GM12878 (cell line): ENCODE results near the gene CERT1.

Experiments
- BMI1 ChIP-seq: fragments of 450-650 bp; IDR thresholded peaks from 2 replicates; pipeline ENCODE4 v1.6.1; 2016; ENCODE audit warnings: mild to moderate bottlenecking, moderate library complexity, borderline replicate concordance
- CREB1 ChIP-seq: IDR thresholded peaks from 2 replicates; pipeline ENCODE4 v1.6.1; 2012; ENCODE audit warnings: low read depth, mild to moderate bottlenecking, inconsistent platforms
- EP300 ChIP-seq, 2 experiments: fragments of 150-350 bp in 1 of 2; IDR thresholded peaks; 2 replicates each; pipeline ENCODE4 v1.6.1; 2011 to 2012; ENCODE audit warnings: low read depth in 2 of 2, low read length in 2 of 2, borderline replicate concordance in 1 of 2, improper control_type of control experiment in 1 of 2, inconsistent platforms in 1 of 2; ENCODE audit not compliant: control insufficient read depth in 1 of 2
- FOXK2 ChIP-seq: fragments of 450-650 bp; IDR thresholded peaks from 2 replicates; pipeline ENCODE4 v1.6.1; 2017; ENCODE audit warnings: mild to moderate bottlenecking, moderate library complexity
- HDAC2 ChIP-seq: fragments of 200-600 bp; sonication (generic); IDR thresholded peaks from 2 replicates; pipeline ENCODE4 v1.6.1; 2017
- NFIC ChIP-seq: IDR thresholded peaks from 2 replicates; pipeline ENCODE4 v1.6.1; 2012; ENCODE audit warnings: low read depth, mild to moderate bottlenecking, inconsistent platforms, low read length, moderate library complexity
- POLR2A ChIP-seq: IDR thresholded peaks from 2 replicates; pipeline ENCODE4 v1.6.1; 2011; ENCODE audit warnings: low read depth, mild to moderate bottlenecking, low read length
- RAD21 ChIP-seq: IDR thresholded peaks from 2 replicates; pipeline ENCODE4 v1.6.1; 2011; ENCODE audit warnings: mild to moderate bottlenecking, low read depth, low read length, moderate library complexity; ENCODE audit not compliant: insufficient read depth
- TF ChIP-seq, protein P1 (sequence below), 3 experiments: IDR thresholded peaks in 2 of 3; conservative IDR thresholded peaks in 1 of 3; 2 replicates each; pipeline ENCODE4 v1.5.1; 2011; ENCODE audit warnings: low read depth in 3 of 3, low read length in 3 of 3, mild to moderate bottlenecking in 3 of 3, control low read depth in 2 of 3, moderate library complexity in 2 of 3, inconsistent platforms in 1 of 3, mixed read lengths in 1 of 3; ENCODE audit not compliant: control insufficient read depth in 2 of 3, insufficient read depth in 1 of 3; ENCODE audit errors: extremely low read depth in 1 of 3

DNA sequence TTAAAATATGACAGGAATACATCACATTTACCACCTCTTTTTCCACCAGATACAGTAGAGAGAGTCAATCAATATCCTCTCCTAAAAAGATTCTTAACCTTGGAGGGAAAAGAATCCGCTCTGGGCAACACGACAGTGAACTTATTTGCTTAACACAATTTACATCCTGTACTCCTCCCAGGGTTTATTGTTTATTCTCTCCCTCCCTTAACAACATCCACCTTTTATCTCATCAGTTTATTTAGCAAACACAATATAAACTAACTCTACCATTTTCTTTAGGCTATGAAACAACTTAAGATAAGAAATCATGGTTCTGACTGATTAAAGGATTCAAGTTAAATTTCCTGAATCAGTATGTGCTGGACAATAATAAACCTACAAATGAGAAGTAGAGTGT lies 50.9 kb downstream of the CERT1 start:
- TF ChIP-seq HDAC2 (no peak), RAD21 (no peak), POLR2A (no peak), EP300 (IDR thresholded peaks at IDR 0.05; ENCODE audit: borderline replicate concordance in 1 of 2, control insufficient read depth in 1 of 2, low read depth in 2 of 2, low read length in 2 of 2) (no peak), NFIC (no peak), CREB1 (no peak), FOXK2 (no peak), BMI1 (no peak)
- TF ChIP-seq, protein P1, sequence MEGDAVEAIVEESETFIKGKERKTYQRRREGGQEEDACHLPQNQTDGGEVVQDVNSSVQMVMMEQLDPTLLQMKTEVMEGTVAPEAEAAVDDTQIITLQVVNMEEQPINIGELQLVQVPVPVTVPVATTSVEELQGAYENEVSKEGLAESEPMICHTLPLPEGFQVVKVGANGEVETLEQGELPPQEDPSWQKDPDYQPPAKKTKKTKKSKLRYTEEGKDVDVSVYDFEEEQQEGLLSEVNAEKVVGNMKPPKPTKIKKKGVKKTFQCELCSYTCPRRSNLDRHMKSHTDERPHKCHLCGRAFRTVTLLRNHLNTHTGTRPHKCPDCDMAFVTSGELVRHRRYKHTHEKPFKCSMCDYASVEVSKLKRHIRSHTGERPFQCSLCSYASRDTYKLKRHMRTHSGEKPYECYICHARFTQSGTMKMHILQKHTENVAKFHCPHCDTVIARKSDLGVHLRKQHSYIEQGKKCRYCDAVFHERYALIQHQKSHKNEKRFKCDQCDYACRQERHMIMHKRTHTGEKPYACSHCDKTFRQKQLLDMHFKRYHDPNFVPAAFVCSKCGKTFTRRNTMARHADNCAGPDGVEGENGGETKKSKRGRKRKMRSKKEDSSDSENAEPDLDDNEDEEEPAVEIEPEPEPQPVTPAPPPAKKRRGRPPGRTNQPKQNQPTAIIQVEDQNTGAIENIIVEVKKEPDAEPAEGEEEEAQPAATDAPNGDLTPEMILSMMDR (IDR thresholded peaks at IDR 0.05 in 2 of 3, conservative IDR thresholded peaks at IDR 0.05 in 1 of 3; ENCODE audit: control insufficient read depth in 2 of 3, extremely low read depth in 1 of 3, insufficient read depth in 1 of 3, low read depth in 3 of 3, low read length in 3 of 3): no peak
